Dendritic cell treated with granulocyte-macrophage colony-stimulating factor and Interleukin-4, amounts not matched to agents 40 ng/mL and 50 ng/mL, for 4 days (primary cell): ENCODE results near the gene ASB4.
"Not testable (repeated sequence)": the region's sequence is repeated elsewhere in the genome, so short reads cannot be mapped to it uniquely, and the experiment has no call there.

Experiments used
- H3K27ac Mint-ChIP-seq: one replicate; pipeline ENCODE4 v1.8.0; 2022; ENCODE audit warnings: mild to moderate bottlenecking, mixed read lengths
- H3K27me3 Mint-ChIP-seq: one replicate; pipeline ENCODE4 v1.8.0; 2022; ENCODE audit warnings: mild to moderate bottlenecking, mixed read lengths
- H3K36me3 Mint-ChIP-seq: one replicate; pipeline ENCODE4 v1.8.0; 2022; ENCODE audit warnings: low read depth, mixed read lengths
- H3K4me1 Mint-ChIP-seq: one replicate; pipeline ENCODE4 v1.8.0; 2022; ENCODE audit warnings: low read depth, mixed read lengths
- H3K4me3 Mint-ChIP-seq: one replicate; pipeline ENCODE4 v1.8.0; 2022; ENCODE audit warnings: mild to moderate bottlenecking, moderate library complexity, mixed read lengths
- H3K9me3 Mint-ChIP-seq: one replicate; pipeline ENCODE4 v1.8.0; 2022; ENCODE audit warnings: mixed read lengths
- intact Hi-C: fragments of 100-400 bp; cut with micrococcal nuclease; formaldehyde crosslinking; loops from one replicate; pipeline ENCODE4 v1.15.0; 2022

Gene ASB4

GRCh38 chr7:95491634-95492314 is 6.0 kb downstream of the ASB4 start:
- no peak overlapping the region for H3K4me3 Mint-ChIP-seq
- no peaks in the 10 kb centered on the region for H3K4me1 Mint-ChIP-seq
- H3K27me3 Mint-ChIP-seq: peaks cover 1% of the 10 kb centered on the region
- H3K27ac Mint-ChIP-seq: no peak overlapping the region
- no peaks in the 10 kb centered on the region for H3K9me3 Mint-ChIP-seq
- intact Hi-C loops: no loop called here
- no peaks in the 10 kb centered on the region for H3K36me3 Mint-ChIP-seq

GRCh38 chr7:95493247-95493646 is 7.5 kb downstream of the ASB4 start:
- Mint-ChIP-seq H3K36me3 (no peaks in the 10 kb centered on the region), H3K4me1 (no peaks in the 10 kb centered on the region), H3K9me3 (no peaks in the 10 kb centered on the region), H3K4me3 (no peak overlapping the region), H3K27me3 (peaks cover 1% of the 10 kb centered on the region), H3K27ac (no peak overlapping the region)
- intact Hi-C loops: no loop called here

GRCh38 chr7:95493844-95494243 is 8.1 kb downstream of the ASB4 start:
- Mint-ChIP-seq H3K4me3 (no peak overlapping the region), H3K36me3 (no peaks in the 10 kb centered on the region), H3K27ac (no peak overlapping the region), H3K27me3 (peaks cover 1% of the 10 kb centered on the region), H3K4me1 (no peaks in the 10 kb centered on the region), H3K9me3 (no peaks in the 10 kb centered on the region)
- intact Hi-C loops: no loop called here

GRCh38 chr7:95501261-95501832 is 15.6 kb downstream of the ASB4 start:
- no peaks in the 10 kb centered on the region for H3K9me3 Mint-ChIP-seq
- H3K36me3 Mint-ChIP-seq: no peaks in the 10 kb centered on the region
- H3K4me3 Mint-ChIP-seq: no peak overlapping the region
- H3K27me3 Mint-ChIP-seq: no peaks in the 10 kb centered on the region
- no peak overlapping the region for H3K27ac Mint-ChIP-seq
- H3K4me1 Mint-ChIP-seq: no peaks in the 10 kb centered on the region
- intact Hi-C loops: no loop called here

- H3K9me3 Mint-ChIP-seq: no peaks in the 10 kb centered on the region
- H3K4me1 Mint-ChIP-seq: no peaks in the 10 kb centered on the region
- H3K4me3 Mint-ChIP-seq: no peak overlapping the region
- no peaks in the 10 kb centered on the region for H3K27me3 Mint-ChIP-seq
- H3K27ac Mint-ChIP-seq: no peak overlapping the region
- intact Hi-C loops: no loop called here
- H3K36me3 Mint-ChIP-seq: no peaks in the 10 kb centered on the region
Measured at GRCh38 chr7:95502403-95502802, 16.7 kb downstream of the ASB4 start.

GRCh38 chr7:95503271-95504131 is 17.8 kb downstream of the ASB4 start:
- intact Hi-C loops: no loop called here

GRCh38 chr7:95504132-95504588 is 18.4 kb downstream of the ASB4 start:
- H3K36me3 Mint-ChIP-seq, H3K27ac Mint-ChIP-seq, H3K4me1 Mint-ChIP-seq, H3K27me3 Mint-ChIP-seq, H3K4me3 Mint-ChIP-seq, H3K9me3 Mint-ChIP-seq, intact Hi-C loops: not testable (repeated sequence)

More at GRCh38 chr7:95503271-95504131, 17.8 kb downstream of the ASB4 start:
- no peaks in the 10 kb centered on the region for H3K27me3 Mint-ChIP-seq
- no peaks in the 10 kb centered on the region for H3K9me3 Mint-ChIP-seq
- H3K27ac Mint-ChIP-seq: no peak overlapping the region
- H3K4me1 Mint-ChIP-seq: no peaks in the 10 kb centered on the region
- no peaks in the 10 kb centered on the region for H3K36me3 Mint-ChIP-seq
- no peak overlapping the region for H3K4me3 Mint-ChIP-seq

- Mint-ChIP-seq H3K27ac (no peak overlapping the region), H3K36me3 (no peaks in the 10 kb centered on the region), H3K4me3 (no peak overlapping the region), H3K9me3 (no peaks in the 10 kb centered on the region), H3K27me3 (no peaks in the 10 kb centered on the region), H3K4me1 (no peaks in the 10 kb centered on the region)
- intact Hi-C loops: no loop called here
Measured at GRCh38 chr7:95508780-95509179, 23.0 kb downstream of the ASB4 start.

- intact Hi-C loops: no loop called here
- Mint-ChIP-seq H3K36me3 (no peaks in the 10 kb centered on the region), H3K27me3 (no peaks in the 10 kb centered on the region), H3K4me1 (no peaks in the 10 kb centered on the region), H3K27ac (no peak overlapping the region), H3K4me3 (no peak overlapping the region), H3K9me3 (no peaks in the 10 kb centered on the region)
Measured at GRCh38 chr7:95509199-95509598, 23.5 kb downstream of the ASB4 start.

- no peak overlapping the region for H3K4me3 Mint-ChIP-seq
- intact Hi-C loops: loop anchor here (1.0 to 2.0 kb wide), 2 partner anchors 15 to 179 kb away; no protein-coding TSS in a partner anchor
- no peak overlapping the region for H3K27ac Mint-ChIP-seq
- no peaks in the 10 kb centered on the region for H3K9me3 Mint-ChIP-seq
- H3K27me3 Mint-ChIP-seq: no peaks in the 10 kb centered on the region
- no peaks in the 10 kb centered on the region for H3K36me3 Mint-ChIP-seq
- H3K4me1 Mint-ChIP-seq: no peaks in the 10 kb centered on the region
Measured at GRCh38 chr7:95511716-95512260, 26.0 kb downstream of the ASB4 start.

GRCh38 chr7:95517458-95517857 is 31.7 kb downstream of the ASB4 start:
- no peaks in the 10 kb centered on the region for H3K4me1 Mint-ChIP-seq
- H3K27me3 Mint-ChIP-seq: no peaks in the 10 kb centered on the region
- H3K27ac Mint-ChIP-seq: no peak overlapping the region
- intact Hi-C loops: no loop called here
- H3K36me3 Mint-ChIP-seq: no peaks in the 10 kb centered on the region
- no peak overlapping the region for H3K4me3 Mint-ChIP-seq
- no peaks in the 10 kb centered on the region for H3K9me3 Mint-ChIP-seq

GRCh38 chr7:95517870-95518269 is 32.1 kb downstream of the ASB4 start:
- H3K36me3 Mint-ChIP-seq: no peaks in the 10 kb centered on the region
- H3K27ac Mint-ChIP-seq: no peak overlapping the region
- no peaks in the 10 kb centered on the region for H3K9me3 Mint-ChIP-seq
- intact Hi-C loops: no loop called here
- H3K4me1 Mint-ChIP-seq: no peaks in the 10 kb centered on the region
- H3K4me3 Mint-ChIP-seq: no peak overlapping the region
- H3K27me3 Mint-ChIP-seq: no peaks in the 10 kb centered on the region

- no peaks in the 10 kb centered on the region for H3K27me3 Mint-ChIP-seq
Measured at GRCh38 chr7:95520136-95520535, 34.4 kb downstream of the ASB4 start.

GRCh38 chr7:95525503-95525902 is 39.8 kb downstream of the ASB4 start:
- intact Hi-C loops: no loop called here
- no peaks in the 10 kb centered on the region for H3K9me3 Mint-ChIP-seq
- peaks cover 5% of the 10 kb centered on the region for H3K4me1 Mint-ChIP-seq
- H3K27me3 Mint-ChIP-seq: no peaks in the 10 kb centered on the region
- H3K27ac Mint-ChIP-seq: no peak overlapping the region
- H3K4me3 Mint-ChIP-seq: no peak overlapping the region
- no peaks in the 10 kb centered on the region for H3K36me3 Mint-ChIP-seq

More at GRCh38 chr7:95520136-95520535, 34.4 kb downstream of the ASB4 start:
- Mint-ChIP-seq H3K27ac (no peak overlapping the region), H3K36me3 (no peaks in the 10 kb centered on the region), H3K4me1 (no peaks in the 10 kb centered on the region), H3K4me3 (no peak overlapping the region), H3K9me3 (no peaks in the 10 kb centered on the region)
- intact Hi-C loops: no loop called here
